GM10248 (cell line): ENCODE data around the gene SLC13A3.

Experiments
- CTCF ChIA-PET: fragments of 300-600 bp; sonication (Branson Sonifier 250); formaldehyde crosslinking; extraction: SDS; loops from one replicate; lab custom pipeline; 2021; ENCODE audit warnings: antibody characterized with exemption; lab: Yijun Ruan, JAX
- POLR2A ChIA-PET: fragments of 350-650 bp; sonication (Branson Sonifier 250); formaldehyde crosslinking; extraction: SDS; loops from one replicate; lab custom pipeline; 2020; ENCODE audit warnings: antibody characterized with exemption; lab: Yijun Ruan, JAX
- DNase-seq: peaks from one replicate; pipeline ENCODE4 v3.0.0; 2012; ENCODE audit errors: extremely low spot score
- TF ChIP-seq, protein P1 (sequence below): IDR thresholded peaks from 2 replicates; pipeline ENCODE4 v1.5.1; 2012; ENCODE audit warnings: mild to moderate bottlenecking, low read depth; ENCODE audit errors: extremely low read depth, missing control alignments, control extremely low read depth

The SLC13A3 gene

DNA sequence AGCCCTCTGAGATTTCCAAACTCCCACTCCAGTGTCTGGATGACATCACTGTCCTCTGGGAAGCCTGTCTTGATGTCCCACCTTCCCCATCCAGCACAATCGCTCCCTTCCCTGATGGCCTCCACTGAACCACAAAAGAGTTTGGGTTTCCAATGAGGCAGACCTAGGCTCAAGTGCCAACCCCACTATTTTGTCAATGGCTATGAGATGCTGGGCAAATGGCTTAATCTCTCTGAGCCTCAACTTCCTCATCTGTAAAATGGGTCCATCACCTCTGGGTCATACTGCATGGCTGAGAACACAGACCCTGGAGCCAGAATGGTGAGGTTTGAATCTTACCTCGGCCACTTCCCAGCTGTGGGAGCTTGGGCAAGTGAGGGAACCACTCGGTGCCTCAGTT is 11.7 kb downstream of the SLC13A3 start:
- ChIA-PET CTCF (no interaction called here), POLR2A (no interaction called here)
- no peak for DNase-seq
- TF ChIP-seq, protein P1, sequence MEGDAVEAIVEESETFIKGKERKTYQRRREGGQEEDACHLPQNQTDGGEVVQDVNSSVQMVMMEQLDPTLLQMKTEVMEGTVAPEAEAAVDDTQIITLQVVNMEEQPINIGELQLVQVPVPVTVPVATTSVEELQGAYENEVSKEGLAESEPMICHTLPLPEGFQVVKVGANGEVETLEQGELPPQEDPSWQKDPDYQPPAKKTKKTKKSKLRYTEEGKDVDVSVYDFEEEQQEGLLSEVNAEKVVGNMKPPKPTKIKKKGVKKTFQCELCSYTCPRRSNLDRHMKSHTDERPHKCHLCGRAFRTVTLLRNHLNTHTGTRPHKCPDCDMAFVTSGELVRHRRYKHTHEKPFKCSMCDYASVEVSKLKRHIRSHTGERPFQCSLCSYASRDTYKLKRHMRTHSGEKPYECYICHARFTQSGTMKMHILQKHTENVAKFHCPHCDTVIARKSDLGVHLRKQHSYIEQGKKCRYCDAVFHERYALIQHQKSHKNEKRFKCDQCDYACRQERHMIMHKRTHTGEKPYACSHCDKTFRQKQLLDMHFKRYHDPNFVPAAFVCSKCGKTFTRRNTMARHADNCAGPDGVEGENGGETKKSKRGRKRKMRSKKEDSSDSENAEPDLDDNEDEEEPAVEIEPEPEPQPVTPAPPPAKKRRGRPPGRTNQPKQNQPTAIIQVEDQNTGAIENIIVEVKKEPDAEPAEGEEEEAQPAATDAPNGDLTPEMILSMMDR, result no peak

DNA sequence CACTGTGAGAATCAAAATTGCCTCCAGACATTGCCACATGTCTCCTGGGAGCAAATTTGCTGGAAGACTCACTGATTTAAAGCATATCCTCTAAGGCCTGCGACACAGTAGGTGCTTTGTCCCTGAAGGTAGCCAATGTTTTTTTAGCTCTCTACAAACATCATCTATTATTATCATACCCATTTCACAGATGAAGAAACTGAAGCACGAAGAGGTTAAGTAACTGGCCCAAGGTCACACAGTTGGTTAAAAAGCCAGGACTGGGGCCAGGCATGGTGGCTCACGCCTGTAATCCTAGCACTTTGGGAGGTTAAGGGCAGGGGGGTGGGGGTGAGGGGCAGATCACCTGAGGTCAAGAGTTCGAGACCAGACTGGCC is 12.4 kb downstream of the SLC13A3 start:
- TF ChIP-seq, protein P1, result no peak
- ChIA-PET POLR2A (no interaction called here), CTCF (no interaction called here)
- no peak for DNase-seq

DNA sequence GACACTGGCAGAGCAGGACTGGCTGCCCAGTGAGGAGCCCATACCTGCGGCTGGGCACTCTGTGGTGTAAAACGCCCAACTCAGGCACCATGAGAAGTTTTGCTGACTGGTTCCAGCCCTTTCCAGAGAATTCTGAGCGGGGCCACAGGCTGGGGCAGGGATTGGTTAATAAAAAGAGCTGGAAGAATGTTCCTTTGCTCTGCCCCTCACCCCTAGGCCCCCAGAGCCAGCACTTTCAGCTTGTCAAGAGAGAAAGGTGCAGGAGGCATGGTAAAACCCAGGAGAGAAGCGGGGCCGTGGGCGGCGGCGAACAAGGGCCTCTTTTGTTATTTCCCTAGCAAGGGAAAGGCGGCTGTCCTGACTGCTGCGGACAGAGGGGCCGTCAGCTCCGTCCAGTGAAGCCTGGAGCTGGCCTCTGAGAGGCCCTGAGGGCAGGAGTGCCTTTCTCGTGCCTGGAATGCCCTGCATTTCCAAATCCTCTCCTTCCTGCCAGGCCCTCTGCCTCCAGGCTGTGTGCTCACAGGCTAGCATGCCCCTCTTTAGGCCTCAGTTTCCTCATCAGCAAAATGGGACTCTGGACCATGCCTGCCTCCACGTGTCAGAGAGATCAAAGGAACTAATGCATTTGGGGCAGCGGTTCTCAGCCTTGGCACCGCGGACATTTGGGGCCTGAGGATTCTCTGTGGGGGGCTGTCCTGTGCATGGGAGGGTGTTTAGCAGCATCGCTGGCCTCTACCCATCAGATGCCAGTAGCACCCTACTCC is 12.9 kb downstream of the SLC13A3 start:
- ChIA-PET POLR2A (no interaction called here), CTCF (no interaction called here)
- DNase-seq, result no peak
- TF ChIP-seq, protein P1, result no peak

DNA sequence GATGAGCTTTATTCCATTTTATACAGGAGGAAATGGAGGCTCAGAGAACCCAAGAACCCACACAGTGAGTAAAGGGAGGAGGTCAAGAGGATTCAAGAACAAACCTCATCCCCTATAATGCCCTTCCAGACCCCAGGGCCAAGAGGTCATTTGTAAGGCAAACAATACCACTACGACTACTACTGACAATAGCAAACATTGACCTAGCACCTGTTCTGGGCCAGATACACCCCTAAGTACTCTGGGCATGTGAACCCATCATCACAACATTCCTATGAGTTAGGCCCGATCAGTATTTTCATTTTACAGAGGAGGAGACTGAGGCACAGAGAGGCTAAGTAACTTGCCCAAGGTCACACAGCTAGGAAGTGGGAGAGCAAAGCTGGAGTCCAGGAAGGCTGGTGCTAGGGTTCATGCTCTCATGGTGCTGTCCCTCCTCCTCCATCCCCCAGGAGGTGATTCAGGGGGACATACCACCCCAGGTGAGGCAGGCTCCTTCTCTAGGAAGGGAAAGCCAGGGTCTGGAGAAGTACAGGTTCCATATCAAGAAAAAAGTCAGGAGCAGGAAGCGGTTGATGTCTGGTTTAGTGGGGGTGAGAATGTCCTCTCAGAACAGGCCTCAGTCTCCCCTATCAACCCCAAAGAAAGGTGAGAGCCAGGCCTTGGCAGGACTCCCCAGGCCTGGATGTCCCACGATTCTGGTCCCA is 13.7 kb downstream of the SLC13A3 start:
- TF ChIP-seq, protein P1, result no peak
- POLR2A ChIA-PET, result no interaction called here
- CTCF ChIA-PET, result no interaction called here

DNA sequence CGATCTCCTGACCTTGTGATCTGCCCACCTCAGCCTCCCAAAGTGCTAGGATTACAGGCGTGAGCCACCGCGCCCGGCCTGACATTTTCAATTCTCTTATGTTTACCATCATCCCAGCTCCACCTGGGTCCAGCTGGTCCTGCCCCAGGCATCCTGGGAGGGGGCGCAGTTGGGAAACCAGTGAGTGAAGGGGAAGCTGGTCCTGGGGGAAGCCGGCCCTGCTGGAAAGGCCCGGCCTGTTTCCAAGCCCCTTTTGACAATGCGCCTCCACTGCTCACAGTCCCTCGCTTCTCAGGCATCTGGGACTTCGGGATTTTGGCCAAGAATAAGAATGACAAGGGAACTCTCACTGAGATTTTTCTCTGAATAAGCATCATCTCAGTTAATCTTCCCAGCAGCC is 14.2 kb downstream of the SLC13A3 start:
- no peak for DNase-seq
- ChIA-PET CTCF (no interaction called here), POLR2A (no interaction called here)
- TF ChIP-seq, protein P1, result no peak

More for the DNA sequence above, 13.7 kb downstream of the SLC13A3 start:
- DNase-seq, result no peak

DNA sequence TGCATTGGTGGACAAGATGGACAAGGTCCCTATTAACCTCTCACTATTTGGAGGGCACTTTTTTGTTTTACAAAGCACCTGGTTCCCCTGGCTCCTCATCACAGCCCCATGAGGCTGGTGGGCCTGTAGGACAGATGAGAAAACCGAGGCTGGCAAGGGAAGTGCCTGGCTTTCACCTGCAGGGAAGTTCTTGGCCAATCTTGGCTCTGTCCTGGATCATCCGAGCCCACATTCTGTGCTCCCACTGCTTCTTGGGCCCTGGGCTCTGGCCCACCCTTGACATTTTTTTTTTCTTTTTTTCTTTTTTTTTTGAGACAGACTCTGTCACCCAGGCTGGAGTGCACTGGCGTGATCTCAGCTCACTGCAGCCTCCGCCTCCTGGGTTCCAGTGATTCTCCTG is 14.7 kb downstream of the SLC13A3 start:
- no peak for DNase-seq
- ChIA-PET POLR2A (no interaction called here), CTCF (no interaction called here)
- TF ChIP-seq, protein P1, result no peak
